K562 (cell line): ENCODE results near the gene PI4KA. TPM values are rescaled to one million over a fixed set of nuclear protein-coding genes. Genes with fewer than 3 reads are reported as not detected.

Source experiments
- ARID1B ChIP-seq: fragments of 450-650 bp; IDR thresholded peaks from 2 replicates; pipeline ENCODE4 v1.6.1; 2016; ENCODE audit warnings: antibody characterized with exemption, mild to moderate bottlenecking, inconsistent platforms
- PCBP2 ChIP-seq: fragments of 200-400 bp; formaldehyde crosslinking; IDR thresholded peaks from 2 replicates; pipeline ENCODE4 v1.6.1; 2018; ENCODE audit warnings: low read length, low read depth, mild to moderate bottlenecking, moderate library complexity; ENCODE audit not compliant: poor library complexity, severe bottlenecking
- PHF21A ChIP-seq: fragments of 450-650 bp; IDR thresholded peaks from 2 replicates; pipeline ENCODE4 v1.6.1; 2017; ENCODE audit warnings: low read depth, borderline replicate concordance
- POLR2AphosphoS2 ChIP-seq: IDR thresholded peaks from 2 replicates; pipeline ENCODE4 v1.6.1; 2012; ENCODE audit warnings: low read length, improper control_type of control experiment
- RB1 ChIP-seq: fragments of 450-650 bp; IDR thresholded peaks from 2 replicates; pipeline ENCODE4 v1.6.1; 2017; ENCODE audit warnings: low read depth, mild to moderate bottlenecking
- RBM25 ChIP-seq: fragments of 200-400 bp; formaldehyde crosslinking; IDR thresholded peaks from 2 replicates; pipeline ENCODE4 v1.6.1; 2018; ENCODE audit warnings: low read length, low read depth, moderate library complexity; ENCODE audit not compliant: severe bottlenecking
- SP1 ChIP-seq: sonication (generic); formaldehyde crosslinking; IDR thresholded peaks from 2 replicates; pipeline ENCODE4 v1.8.1; 2022; ENCODE audit warnings: mild to moderate bottlenecking, missing genetic modification reagents
- SUPT5H ChIP-seq: fragments of 450-650 bp; IDR thresholded peaks from 2 replicates; pipeline ENCODE4 v1.6.1; 2016
- TFAM ChIP-seq: fragments of 250-450 bp; sonication (Bioruptor Pico); conservative IDR thresholded peaks from 2 replicates; pipeline ENCODE4 v1.5.0; 2021; ENCODE audit warnings: mild to moderate bottlenecking, moderate library complexity
- TRIM28 ChIP-seq: fragments of 450-650 bp; IDR thresholded peaks from 2 replicates; pipeline ENCODE4 v1.6.1; 2017
- U2AF2 ChIP-seq: fragments of 200-400 bp; formaldehyde crosslinking; optimal IDR thresholded peaks from 2 replicates; pipeline ENCODE3; 2017; ENCODE audit warnings: low read depth, mild to moderate bottlenecking, low read length
- YBX1 ChIP-seq: fragments of 450-650 bp; IDR thresholded peaks from 2 replicates; pipeline ENCODE4 v1.7.1; 2016; ENCODE audit warnings: mild to moderate bottlenecking
- ZBTB2 ChIP-seq: fragments of 450-650 bp; IDR thresholded peaks from 2 replicates; pipeline ENCODE4 v1.6.1; 2016; ENCODE audit warnings: antibody characterized with exemption
- ZNF408 ChIP-seq: fragments of 250-450 bp; sonication (Bioruptor Pico); IDR thresholded peaks from 2 replicates; pipeline ENCODE4 v1.4.0; 2020; ENCODE audit warnings: low read depth, mild to moderate bottlenecking, moderate library complexity
- ZNF444 ChIP-seq: fragments of 250-450 bp; sonication (Bioruptor Pico); IDR thresholded peaks from 2 replicates; pipeline ENCODE4 v1.4.0; 2020; ENCODE audit warnings: mild to moderate bottlenecking, moderate library complexity
- ZNF79 ChIP-seq: fragments of 250-450 bp; sonication (Bioruptor Pico); IDR thresholded peaks from 2 replicates; pipeline ENCODE4 v1.4.0; 2020; ENCODE audit warnings: low read depth, mild to moderate bottlenecking, moderate library complexity
- polyA plus RNA-seq, 8 experiments: library from polyadenylated mRNA; depleted of rRNA in 4 of 8; stranded (reverse) in 5 of 8; unstranded in 3 of 8; fragments of >200 nt; fragmentation: Nextera tagmentation in 2 of 8; fragmentation: Illumina TruSeq in 1 of 8; extraction: Ambion mirVana in 2 of 8; extraction: Trizol in 1 of 8; gene quantifications; 2 replicates each; pipeline versions ENCODE4 v1.2.1 to v1.2.3, GENCODE V29; 2011 to 2014; ENCODE audit warnings: inconsistent platforms in 1 of 8, missing spikeins in 1 of 8
- total RNA-seq, 7 experiments: library from RNA; depleted of rRNA in 6 of 7; stranded (reverse); fragments of >200 nt in 6 of 7; fragmentation: Illumina TruSeq in 2 of 7; extraction: Trizol in 2 of 7; gene quantifications; 2 replicates each; pipeline versions ENCODE4 v1.2.1 to v1.2.3, GENCODE V29; 2011 to 2021; ENCODE audit warnings: low replicate concordance in 1 of 7
- TF ChIP-seq, protein P1 (sequence below): fragments of 450-650 bp; formaldehyde crosslinking; conservative IDR thresholded peaks from 2 replicates; pipeline ENCODE4 v1.4.0; 2022; ENCODE audit warnings: mild to moderate bottlenecking, missing genetic modification characterization
- TF ChIP-seq, protein P2 (sequence below): fragments of 250-450 bp; sonication (Bioruptor Pico); IDR thresholded peaks from 2 replicates; pipeline ENCODE4 v1.4.0; 2020; ENCODE audit warnings: mild to moderate bottlenecking, moderate library complexity
- TF ChIP-seq, protein P3 (sequence below): sonication (generic); formaldehyde crosslinking; IDR thresholded peaks from 2 replicates; pipeline ENCODE4 v1.8.0; 2022; ENCODE audit warnings: mild to moderate bottlenecking, missing genetic modification reagents

The PI4KA gene
- total and polyA plus RNA-seq, 9 of the 15 experiments (the other 6 are each of a cell fraction or from before 2014, with no cell fraction given): 7.3 to 187 (median 84.7) TPM

DNA sequence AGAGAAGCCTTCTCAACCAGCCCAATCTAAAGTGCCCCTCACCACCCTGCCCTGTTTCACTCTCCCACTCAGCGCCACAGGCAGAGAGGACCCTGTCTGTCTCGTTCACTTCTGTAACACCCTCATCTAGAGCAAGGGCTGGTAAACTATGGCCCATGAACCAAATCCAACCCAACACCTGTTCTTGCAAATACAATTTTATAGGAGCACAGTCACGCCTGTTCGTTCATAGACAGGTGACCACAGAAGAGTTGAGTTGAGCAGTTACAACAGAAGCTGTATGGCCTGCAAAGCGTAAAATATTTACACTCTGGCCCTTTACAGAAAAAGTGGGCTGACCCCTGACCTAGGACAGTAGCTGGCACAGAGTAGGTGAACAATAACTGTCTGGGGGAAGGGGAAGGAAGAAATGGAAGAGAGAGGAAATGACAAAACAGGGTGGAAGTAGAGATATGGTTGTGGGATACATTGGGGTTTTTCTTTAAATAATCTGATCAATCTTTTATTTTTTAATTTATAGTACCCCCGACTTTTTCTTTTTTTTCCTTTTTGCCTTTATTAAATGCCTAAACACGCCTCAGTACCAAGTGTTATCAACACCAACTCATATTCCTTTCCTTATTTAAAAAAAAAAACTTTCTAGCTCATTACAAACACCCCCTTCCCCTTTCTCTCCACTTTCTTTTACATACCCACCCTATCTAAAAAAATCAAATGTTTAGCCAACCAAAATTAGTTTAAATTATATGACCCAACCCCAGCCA lies 63.8 kb downstream of the PI4KA start (continued):
- TF ChIP-seq, protein P1, sequence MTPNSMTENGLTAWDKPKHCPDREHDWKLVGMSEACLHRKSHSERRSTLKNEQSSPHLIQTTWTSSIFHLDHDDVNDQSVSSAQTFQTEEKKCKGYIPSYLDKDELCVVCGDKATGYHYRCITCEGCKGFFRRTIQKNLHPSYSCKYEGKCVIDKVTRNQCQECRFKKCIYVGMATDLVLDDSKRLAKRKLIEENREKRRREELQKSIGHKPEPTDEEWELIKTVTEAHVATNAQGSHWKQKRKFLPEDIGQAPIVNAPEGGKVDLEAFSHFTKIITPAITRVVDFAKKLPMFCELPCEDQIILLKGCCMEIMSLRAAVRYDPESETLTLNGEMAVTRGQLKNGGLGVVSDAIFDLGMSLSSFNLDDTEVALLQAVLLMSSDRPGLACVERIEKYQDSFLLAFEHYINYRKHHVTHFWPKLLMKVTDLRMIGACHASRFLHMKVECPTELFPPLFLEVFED: 0 out of 2 replicates have a peak, but pooled peaks have one; percentile 31
- TF ChIP-seq ARID1B (no peak), SUPT5H (0 out of 2 replicates have a peak, but pooled peaks have one; percentile 12), SP1 (CRISPR knock-in tag) (peak; percentile 37; the same call in 1 of the 2 replicates), PCBP2 (no peak), U2AF2 (no peak), ZNF444 (CRISPR knock-in tag) (peak; percentile 68; the same call in 1 of the 2 replicates), POLR2AphosphoS2 (no peak), RB1 (no peak), RBM25 (no peak), ZNF408 (CRISPR knock-in tag) (no peak), YBX1 (0 out of 2 replicates have a peak, but pooled peaks have one; percentile 5), TRIM28 (no peak), PHF21A (no peak), ZBTB2 (no peak), ZNF79 (CRISPR knock-in tag) (no peak), TFAM (no peak)
- TF ChIP-seq, protein P2, sequence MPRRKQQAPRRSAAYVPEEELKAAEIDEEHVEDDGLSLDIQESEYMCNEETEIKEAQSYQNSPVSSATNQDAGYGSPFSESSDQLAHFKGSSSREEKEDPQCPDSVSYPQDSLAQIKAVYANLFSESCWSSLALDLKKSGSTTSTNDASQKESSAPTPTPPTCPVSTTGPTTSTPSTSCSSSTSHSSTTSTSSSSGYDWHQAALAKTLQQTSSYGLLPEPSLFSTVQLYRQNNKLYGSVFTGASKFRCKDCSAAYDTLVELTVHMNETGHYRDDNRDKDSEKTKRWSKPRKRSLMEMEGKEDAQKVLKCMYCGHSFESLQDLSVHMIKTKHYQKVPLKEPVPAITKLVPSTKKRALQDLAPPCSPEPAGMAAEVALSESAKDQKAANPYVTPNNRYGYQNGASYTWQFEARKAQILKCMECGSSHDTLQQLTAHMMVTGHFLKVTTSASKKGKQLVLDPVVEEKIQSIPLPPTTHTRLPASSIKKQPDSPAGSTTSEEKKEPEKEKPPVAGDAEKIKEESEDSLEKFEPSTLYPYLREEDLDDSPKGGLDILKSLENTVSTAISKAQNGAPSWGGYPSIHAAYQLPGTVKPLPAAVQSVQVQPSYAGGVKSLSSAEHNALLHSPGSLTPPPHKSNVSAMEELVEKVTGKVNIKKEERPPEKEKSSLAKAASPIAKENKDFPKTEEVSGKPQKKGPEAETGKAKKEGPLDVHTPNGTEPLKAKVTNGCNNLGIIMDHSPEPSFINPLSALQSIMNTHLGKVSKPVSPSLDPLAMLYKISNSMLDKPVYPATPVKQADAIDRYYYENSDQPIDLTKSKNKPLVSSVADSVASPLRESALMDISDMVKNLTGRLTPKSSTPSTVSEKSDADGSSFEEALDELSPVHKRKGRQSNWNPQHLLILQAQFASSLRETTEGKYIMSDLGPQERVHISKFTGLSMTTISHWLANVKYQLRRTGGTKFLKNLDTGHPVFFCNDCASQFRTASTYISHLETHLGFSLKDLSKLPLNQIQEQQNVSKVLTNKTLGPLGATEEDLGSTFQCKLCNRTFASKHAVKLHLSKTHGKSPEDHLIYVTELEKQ (CRISPR knock-in tag): 0 out of 2 replicates have a peak, but pooled peaks have one; percentile 19
- TF ChIP-seq, protein P3, sequence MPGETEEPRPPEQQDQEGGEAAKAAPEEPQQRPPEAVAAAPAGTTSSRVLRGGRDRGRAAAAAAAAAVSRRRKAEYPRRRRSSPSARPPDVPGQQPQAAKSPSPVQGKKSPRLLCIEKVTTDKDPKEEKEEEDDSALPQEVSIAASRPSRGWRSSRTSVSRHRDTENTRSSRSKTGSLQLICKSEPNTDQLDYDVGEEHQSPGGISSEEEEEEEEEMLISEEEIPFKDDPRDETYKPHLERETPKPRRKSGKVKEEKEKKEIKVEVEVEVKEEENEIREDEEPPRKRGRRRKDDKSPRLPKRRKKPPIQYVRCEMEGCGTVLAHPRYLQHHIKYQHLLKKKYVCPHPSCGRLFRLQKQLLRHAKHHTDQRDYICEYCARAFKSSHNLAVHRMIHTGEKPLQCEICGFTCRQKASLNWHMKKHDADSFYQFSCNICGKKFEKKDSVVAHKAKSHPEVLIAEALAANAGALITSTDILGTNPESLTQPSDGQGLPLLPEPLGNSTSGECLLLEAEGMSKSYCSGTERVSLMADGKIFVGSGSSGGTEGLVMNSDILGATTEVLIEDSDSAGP (CRISPR knock-in tag): no peak
